ENCODE results near the gene KLF18. TPM values are rescaled to one million over a fixed set of nuclear protein-coding genes. Genes with fewer than 3 reads are reported as not detected.
"Not testable (repeated sequence)": the region's sequence is repeated elsewhere in the genome, so short reads cannot be mapped to it uniquely, and the experiment has no call there.

Gene KLF18
- total RNA-seq, 1 donor from 2014 or later: not detected

GRCh38 chr1:44151332-44151731 is 9.9 kb upstream of the KLF18 start:
- H3K9me3 ChIP-seq (ENCODE audit: control insufficient read depth in 3 of 3, low read length in 3 of 3): no peaks in the 10 kb centered on the region
- H3K36me3 ChIP-seq (ENCODE audit: control insufficient read depth in 3 of 3, insufficient read depth in 3 of 3, low read length in 3 of 3): no peaks in the 10 kb centered on the region
- H3K27ac ChIP-seq (ENCODE audit: low read depth, low read length): no peak overlapping the region
- no peak overlapping the region for H3K4me3 ChIP-seq (ENCODE audit: low read length in 3 of 3)
- H3K4me1 ChIP-seq (ENCODE audit: control insufficient read depth in 3 of 3, insufficient read depth in 3 of 3, low read length in 3 of 3): no peaks in the 10 kb centered on the region
- H3K27me3 ChIP-seq (ENCODE audit: control insufficient read depth in 3 of 3, insufficient read depth in 3 of 3, low read length in 3 of 3): peaks cover 0 to 14% (median 8%) of the 10 kb centered on the region in 3 donors
- H3K9ac ChIP-seq (ENCODE audit: low read depth in 1 of 3, low read length in 3 of 3): no peak overlapping the region

GRCh38 chr1:44147582-44147981 is 6.2 kb upstream of the KLF18 start:
- H3K4me3 ChIP-seq (ENCODE audit: low read length in 3 of 3): no peak overlapping the region
- no peak overlapping the region for H3K27ac ChIP-seq (ENCODE audit: low read depth, low read length)
- H3K9me3 ChIP-seq (ENCODE audit: control insufficient read depth in 3 of 3, low read length in 3 of 3): peaks cover 0 to 9% (median 0%) of the 10 kb centered on the region in 3 donors
- no peaks in the 10 kb centered on the region for H3K4me1 ChIP-seq (ENCODE audit: control insufficient read depth in 3 of 3, insufficient read depth in 3 of 3, low read length in 3 of 3)
- no peaks in the 10 kb centered on the region for H3K36me3 ChIP-seq (ENCODE audit: control insufficient read depth in 3 of 3, insufficient read depth in 3 of 3, low read length in 3 of 3)
- no peak overlapping the region for H3K9ac ChIP-seq (ENCODE audit: low read depth in 1 of 3, low read length in 3 of 3)
- peaks cover 0 to 14% (median 5%) of the 10 kb centered on the region in 3 donors for H3K27me3 ChIP-seq (ENCODE audit: control insufficient read depth in 3 of 3, insufficient read depth in 3 of 3, low read length in 3 of 3)

DNA sequence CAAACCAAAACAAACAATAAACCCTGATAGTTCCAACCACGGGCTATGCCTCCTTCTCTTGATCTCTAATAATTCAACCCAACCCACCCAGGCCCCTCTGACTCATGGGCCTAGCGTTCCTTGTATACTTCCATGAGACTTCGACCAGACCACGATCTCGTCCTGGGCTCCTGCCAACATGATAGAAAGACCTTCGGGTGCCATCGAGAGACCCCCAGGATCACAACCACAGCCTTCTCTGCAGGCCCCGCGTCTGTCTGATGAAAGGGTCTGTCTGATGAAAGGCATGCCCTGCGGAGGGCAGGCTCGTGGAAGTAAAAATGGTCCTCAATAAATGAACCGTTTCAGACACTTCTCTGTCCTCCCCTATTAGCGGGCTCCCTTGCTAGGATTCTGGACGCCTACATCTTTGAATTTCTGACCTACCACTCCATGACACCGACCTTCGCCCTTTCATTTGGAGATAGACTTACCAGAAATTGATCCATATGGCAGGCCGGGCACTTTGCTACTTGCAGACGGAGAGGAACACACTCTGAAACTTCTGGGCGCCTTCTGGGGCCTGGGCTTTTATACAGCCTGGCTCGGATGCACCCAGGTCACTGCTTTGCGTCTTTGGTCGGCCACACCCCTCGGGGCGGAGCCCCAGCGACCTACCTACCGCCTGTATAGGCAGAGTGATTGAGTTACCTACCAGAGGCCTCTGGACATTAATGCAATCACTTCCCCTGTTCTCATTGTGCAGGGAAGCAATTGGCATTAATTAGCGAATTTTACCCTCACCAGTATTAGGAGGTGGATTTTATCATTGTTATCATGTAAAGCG is 5.3 kb upstream of the KLF18 start:
- peaks cover 0 to 10% (median 5%) of the 10 kb centered on the region in 3 donors for H3K27me3 ChIP-seq (ENCODE audit: control insufficient read depth in 3 of 3, insufficient read depth in 3 of 3, low read length in 3 of 3)
- no peak overlapping the region for H3K27ac ChIP-seq (ENCODE audit: low read depth, low read length)
- H3K9me3 ChIP-seq (ENCODE audit: control insufficient read depth in 3 of 3, low read length in 3 of 3): peaks cover 0 to 9% (median 0%) of the 10 kb centered on the region in 3 donors
- H3K9ac ChIP-seq (ENCODE audit: low read depth in 1 of 3, low read length in 3 of 3): no peak overlapping the region
- H3K36me3 ChIP-seq (ENCODE audit: control insufficient read depth in 3 of 3, insufficient read depth in 3 of 3, low read length in 3 of 3): no peaks in the 10 kb centered on the region
- H3K4me3 ChIP-seq (ENCODE audit: low read length in 3 of 3): no peak overlapping the region
- no peaks in the 10 kb centered on the region for H3K4me1 ChIP-seq (ENCODE audit: control insufficient read depth in 3 of 3, insufficient read depth in 3 of 3, low read length in 3 of 3)

GRCh38 chr1:44144962-44145756 is 3.7 kb upstream of the KLF18 start:
- no peaks in the 10 kb centered on the region for H3K36me3 ChIP-seq (ENCODE audit: control insufficient read depth in 3 of 3, insufficient read depth in 3 of 3, low read length in 3 of 3)
- H3K4me1 ChIP-seq (ENCODE audit: control insufficient read depth in 3 of 3, insufficient read depth in 3 of 3, low read length in 3 of 3): no peaks in the 10 kb centered on the region
- no peak overlapping the region for H3K27ac ChIP-seq (ENCODE audit: low read depth, low read length)
- H3K27me3 ChIP-seq (ENCODE audit: control insufficient read depth in 3 of 3, insufficient read depth in 3 of 3, low read length in 3 of 3): peaks cover 0 to 3% (median 3%) of the 10 kb centered on the region in 3 donors
- H3K4me3 ChIP-seq (ENCODE audit: low read length in 3 of 3): no peak overlapping the region
- no peak overlapping the region for H3K9ac ChIP-seq (ENCODE audit: low read depth in 1 of 3, low read length in 3 of 3)
- H3K9me3 ChIP-seq (ENCODE audit: control insufficient read depth in 3 of 3, low read length in 3 of 3): peaks cover 0 to 9% (median 0%) of the 10 kb centered on the region in 3 donors

GRCh38 chr1:44139565-44139964 is 1.9 kb downstream of the KLF18 start:
- not testable (repeated sequence) for H3K4me1 ChIP-seq (ENCODE audit: control insufficient read depth in 3 of 3, insufficient read depth in 3 of 3, low read length in 3 of 3); H3K27ac ChIP-seq (ENCODE audit: low read depth, low read length); H3K9ac ChIP-seq (ENCODE audit: low read depth in 1 of 3, low read length in 3 of 3); H3K9me3 ChIP-seq (ENCODE audit: control insufficient read depth in 3 of 3, low read length in 3 of 3); H3K4me3 ChIP-seq (ENCODE audit: low read length in 3 of 3); H3K36me3 ChIP-seq (ENCODE audit: control insufficient read depth in 3 of 3, insufficient read depth in 3 of 3, low read length in 3 of 3)
- H3K27me3 ChIP-seq (ENCODE audit: control insufficient read depth in 3 of 3, insufficient read depth in 3 of 3, low read length in 3 of 3): peaks cover 0 to 13% (median 2%) of the 10 kb centered on the region in 3 donors

DNA sequence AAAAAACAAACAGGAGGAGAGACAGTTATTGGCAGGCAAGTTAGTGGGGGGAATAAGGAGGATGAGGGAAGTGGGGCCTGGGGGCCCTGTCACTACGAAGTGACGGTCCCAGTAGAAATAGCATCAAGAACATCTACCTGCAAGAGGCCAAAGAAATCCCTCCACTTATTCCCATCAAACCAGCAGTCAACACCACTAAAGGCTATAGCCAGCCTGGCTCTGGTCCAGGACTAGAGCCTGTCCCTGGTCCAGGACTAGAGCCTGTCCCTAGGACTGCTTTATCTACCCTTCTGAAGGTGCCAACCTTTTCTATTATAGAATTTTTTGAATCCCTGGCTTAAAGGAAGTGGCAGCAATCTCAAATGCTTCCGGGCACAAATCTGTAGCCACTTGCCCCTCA is 3.2 kb downstream of the KLF18 start:
- Histone ChIP-seq H3K9me3 (ENCODE audit: control insufficient read depth in 3 of 3, low read length in 3 of 3) (no peaks in the 10 kb centered on the region), H3K27ac (ENCODE audit: low read depth, low read length) (no peak overlapping the region), H3K4me1 (ENCODE audit: control insufficient read depth in 3 of 3, insufficient read depth in 3 of 3, low read length in 3 of 3) (no peaks in the 10 kb centered on the region), H3K9ac (ENCODE audit: low read depth in 1 of 3, low read length in 3 of 3) (no peak overlapping the region), H3K4me3 (ENCODE audit: low read length in 3 of 3) (no peak overlapping the region), H3K27me3 (ENCODE audit: control insufficient read depth in 3 of 3, insufficient read depth in 3 of 3, low read length in 3 of 3) (peaks cover 0 to 13% (median 2%) of the 10 kb centered on the region in 3 donors), H3K36me3 (ENCODE audit: control insufficient read depth in 3 of 3, insufficient read depth in 3 of 3, low read length in 3 of 3) (no peaks in the 10 kb centered on the region)

DNA sequence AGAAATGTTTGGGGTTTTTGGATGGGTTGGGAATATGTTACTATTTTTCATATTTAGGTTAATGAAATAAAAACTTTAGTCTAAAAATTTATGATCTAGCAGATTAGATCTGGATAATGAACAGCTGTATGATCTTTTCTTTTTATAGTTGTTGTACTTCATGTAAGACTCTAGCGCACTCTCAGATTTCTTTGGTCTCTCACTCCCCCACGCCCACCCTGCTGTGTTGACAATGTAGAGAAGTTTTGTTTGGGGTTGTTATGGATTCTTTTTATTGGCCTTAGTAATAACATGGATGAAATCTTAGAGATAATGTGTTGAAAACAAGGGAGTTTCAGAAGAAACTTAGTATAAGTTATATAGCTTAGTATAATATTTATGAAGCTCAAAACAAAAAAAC is 5.5 kb downstream of the KLF18 start:
- Histone ChIP-seq H3K4me3 (ENCODE audit: low read length in 3 of 3) (no peak overlapping the region), H3K36me3 (ENCODE audit: control insufficient read depth in 3 of 3, insufficient read depth in 3 of 3, low read length in 3 of 3) (no peaks in the 10 kb centered on the region), H3K9ac (ENCODE audit: low read depth in 1 of 3, low read length in 3 of 3) (no peak overlapping the region), H3K27ac (ENCODE audit: low read depth, low read length) (no peak overlapping the region), H3K27me3 (ENCODE audit: control insufficient read depth in 3 of 3, insufficient read depth in 3 of 3, low read length in 3 of 3) (peaks cover 0 to 14% (median 2%) of the 10 kb centered on the region in 3 donors), H3K9me3 (ENCODE audit: control insufficient read depth in 3 of 3, low read length in 3 of 3) (no peaks in the 10 kb centered on the region), H3K4me1 (ENCODE audit: control insufficient read depth in 3 of 3, insufficient read depth in 3 of 3, low read length in 3 of 3) (no peaks in the 10 kb centered on the region)

GRCh38 chr1:44134071-44134920 is 7.1 kb downstream of the KLF18 start:
- no peaks in the 10 kb centered on the region for H3K9me3 ChIP-seq (ENCODE audit: control insufficient read depth in 3 of 3, low read length in 3 of 3)

GRCh38 chr1:44131411-44131810 is 10.0 kb downstream of the KLF18 start:
- no peak overlapping the region for H3K27ac ChIP-seq (ENCODE audit: low read depth, low read length)
- no peak overlapping the region for H3K4me3 ChIP-seq (ENCODE audit: low read length in 3 of 3)
- H3K9me3 ChIP-seq (ENCODE audit: control insufficient read depth in 3 of 3, low read length in 3 of 3): no peaks in the 10 kb centered on the region
- H3K4me1 ChIP-seq (ENCODE audit: control insufficient read depth in 3 of 3, insufficient read depth in 3 of 3, low read length in 3 of 3): no peaks in the 10 kb centered on the region
- no peaks in the 10 kb centered on the region for H3K36me3 ChIP-seq (ENCODE audit: control insufficient read depth in 3 of 3, insufficient read depth in 3 of 3, low read length in 3 of 3)
- no peak overlapping the region for H3K9ac ChIP-seq (ENCODE audit: low read depth in 1 of 3, low read length in 3 of 3)
- peaks cover 0 to 3% (median 3%) of the 10 kb centered on the region in 3 donors for H3K27me3 ChIP-seq (ENCODE audit: control insufficient read depth in 3 of 3, insufficient read depth in 3 of 3, low read length in 3 of 3)

More at GRCh38 chr1:44134071-44134920, 7.1 kb downstream of the KLF18 start:
- Histone ChIP-seq H3K9ac (ENCODE audit: low read depth in 1 of 3, low read length in 3 of 3) (no peak overlapping the region), H3K4me3 (ENCODE audit: low read length in 3 of 3) (no peak overlapping the region), H3K27ac (ENCODE audit: low read depth, low read length) (no peak overlapping the region), H3K4me1 (ENCODE audit: control insufficient read depth in 3 of 3, insufficient read depth in 3 of 3, low read length in 3 of 3) (no peaks in the 10 kb centered on the region), H3K27me3 (ENCODE audit: control insufficient read depth in 3 of 3, insufficient read depth in 3 of 3, low read length in 3 of 3) (peaks cover 0 to 14% (median 3%) of the 10 kb centered on the region in 3 donors), H3K36me3 (ENCODE audit: control insufficient read depth in 3 of 3, insufficient read depth in 3 of 3, low read length in 3 of 3) (no peaks in the 10 kb centered on the region)

Measured in skeletal muscle tissue (tissue), 4 donors.